ENCODE measurements around the gene DACH2. TPM values are rescaled to one million over a fixed set of nuclear protein-coding genes. Genes with fewer than 3 reads are reported as not detected.
A peak's percentile ranks its signal among the peaks of the same experiment; 100 is the strongest.
"Not testable (repeated sequence)": the region's sequence is repeated elsewhere in the genome, so short reads cannot be mapped to it uniquely, and the experiment has no call there.

The DACH2 gene
- total RNA-seq, 2 donors from 2014 or later: not detected

GRCh38 chrX:86149119-86149518 lies 868 bp downstream of the DACH2 start:
- Histone ChIP-seq H3K4me1 (ENCODE audit: control insufficient read depth in 1 of 2, low read depth in 2 of 2) (no peaks in the 10 kb centered on the region), H3K27me3 (replicated peaks; ENCODE audit: insufficient read depth) (no peaks in the 10 kb centered on the region), H3K36me3 (no peaks in the 10 kb centered on the region), H3K4me3 (peak overlapping the region; percentile 64), H3K9me3 (no peaks in the 10 kb centered on the region), H3K27ac (no peak overlapping the region)
- ATAC-seq (ENCODE audit: insufficient number of reproducible peaks, low FRiP score, low read depth) (no peak), DNase-seq (ENCODE audit: low spot score) (no peak)
- TF ChIP-seq CTCF (IDR thresholded peaks at IDR 0.05): no peak

- ATAC-seq (ENCODE audit: insufficient number of reproducible peaks, low FRiP score, low read depth) (no peak), DNase-seq (ENCODE audit: low spot score) (no peak)
- TF ChIP-seq CTCF (IDR thresholded peaks at IDR 0.05): no peak
- H3K36me3 ChIP-seq: no peaks in the 10 kb centered on the region
- H3K4me1 ChIP-seq (ENCODE audit: control insufficient read depth in 1 of 2, low read depth in 2 of 2): no peaks in the 10 kb centered on the region
- H3K27me3 ChIP-seq (replicated peaks; ENCODE audit: insufficient read depth): no peaks in the 10 kb centered on the region
- no peak overlapping the region for H3K4me3 ChIP-seq
- H3K9me3 ChIP-seq: no peaks in the 10 kb centered on the region
- H3K27ac ChIP-seq: no peak overlapping the region
Measured at GRCh38 chrX:86154553-86154952, 6.3 kb downstream of the DACH2 start.

GRCh38 chrX:86171366-86171765 lies 23.1 kb downstream of the DACH2 start:
- TF ChIP-seq CTCF (IDR thresholded peaks at IDR 0.05): no peak

GRCh38 chrX:86178906-86179305 lies 30.7 kb downstream of the DACH2 start:
- no peak overlapping the region for H3K4me3 ChIP-seq
- H3K27ac ChIP-seq: no peak overlapping the region
- no peak for DNase-seq (ENCODE audit: low spot score)
- H3K27me3 ChIP-seq (replicated peaks; ENCODE audit: insufficient read depth): no peaks in the 10 kb centered on the region
- no peak for ATAC-seq (ENCODE audit: insufficient number of reproducible peaks, low FRiP score, low read depth)
- no peak for TF ChIP-seq CTCF (IDR thresholded peaks at IDR 0.05)
- H3K4me1 ChIP-seq (ENCODE audit: control insufficient read depth in 1 of 2, low read depth in 2 of 2): no peaks in the 10 kb centered on the region
- H3K9me3 ChIP-seq: no peaks in the 10 kb centered on the region
- no peaks in the 10 kb centered on the region for H3K36me3 ChIP-seq

More at GRCh38 chrX:86171366-86171765, 23.1 kb downstream of the DACH2 start:
- no peaks in the 10 kb centered on the region for H3K9me3 ChIP-seq
- H3K36me3 ChIP-seq: no peaks in the 10 kb centered on the region
- DNase-seq (ENCODE audit: low spot score): no peak
- H3K27me3 ChIP-seq (replicated peaks; ENCODE audit: insufficient read depth): no peaks in the 10 kb centered on the region
- H3K4me3 ChIP-seq: no peak overlapping the region
- no peak for ATAC-seq (ENCODE audit: insufficient number of reproducible peaks, low FRiP score, low read depth)
- H3K27ac ChIP-seq: no peak overlapping the region
- H3K4me1 ChIP-seq (ENCODE audit: control insufficient read depth in 1 of 2, low read depth in 2 of 2): no peaks in the 10 kb centered on the region

- not testable (repeated sequence) for H3K9me3 ChIP-seq; H3K27me3 ChIP-seq (replicated peaks; ENCODE audit: insufficient read depth); H3K4me3 ChIP-seq; H3K36me3 ChIP-seq; DNase-seq (ENCODE audit: low spot score); H3K27ac ChIP-seq; H3K4me1 ChIP-seq (ENCODE audit: control insufficient read depth in 1 of 2, low read depth in 2 of 2); ATAC-seq (ENCODE audit: insufficient number of reproducible peaks, low FRiP score, low read depth)
Measured at GRCh38 chrX:86181325-86181724, 33.1 kb downstream of the DACH2 start.

- H3K27me3 ChIP-seq (replicated peaks; ENCODE audit: insufficient read depth): no peaks in the 10 kb centered on the region
- ATAC-seq (ENCODE audit: insufficient number of reproducible peaks, low FRiP score, low read depth): no peak
- no peak for TF ChIP-seq CTCF (IDR thresholded peaks at IDR 0.05)
Measured at GRCh38 chrX:86192827-86193226, 44.6 kb downstream of the DACH2 start.

More at GRCh38 chrX:86192827-86193226, 44.6 kb downstream of the DACH2 start:
- DNase-seq (ENCODE audit: low spot score): no peak
- H3K27ac ChIP-seq: no peak overlapping the region
- H3K36me3 ChIP-seq: no peaks in the 10 kb centered on the region
- H3K9me3 ChIP-seq: no peaks in the 10 kb centered on the region
- H3K4me1 ChIP-seq (ENCODE audit: control insufficient read depth in 1 of 2, low read depth in 2 of 2): no peaks in the 10 kb centered on the region
- no peak overlapping the region for H3K4me3 ChIP-seq
